ENCODE results near the gene CCDC92. TPM values are rescaled to one million over a fixed set of nuclear protein-coding genes. Genes with fewer than 3 reads are reported as not detected.

The CCDC92 gene
- polyA plus RNA-seq, 1 of the 3 experiments (the other 2 are of a cell fraction), result 53.5 TPM

DNA sequence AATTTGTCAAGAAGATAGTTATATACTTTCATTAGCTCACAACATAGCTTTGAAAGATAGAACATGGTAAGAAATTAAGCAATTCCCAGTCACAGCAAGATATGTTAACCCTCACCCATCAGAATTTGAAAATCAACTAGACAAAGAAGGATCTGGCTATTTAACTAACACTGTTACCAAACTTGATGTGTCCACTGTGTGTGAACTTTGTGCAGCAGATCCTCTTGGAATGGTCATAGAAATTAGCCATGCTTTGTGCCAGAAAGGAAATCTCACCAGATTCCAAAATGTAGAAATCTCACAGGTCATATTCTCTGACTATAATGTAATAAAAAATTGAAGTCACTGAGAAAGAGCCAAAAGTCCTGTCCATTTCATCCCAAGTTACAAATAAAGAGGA, 46.5 kb upstream of the CCDC92 start (continued):
- TF ChIP-seq, protein P1, sequence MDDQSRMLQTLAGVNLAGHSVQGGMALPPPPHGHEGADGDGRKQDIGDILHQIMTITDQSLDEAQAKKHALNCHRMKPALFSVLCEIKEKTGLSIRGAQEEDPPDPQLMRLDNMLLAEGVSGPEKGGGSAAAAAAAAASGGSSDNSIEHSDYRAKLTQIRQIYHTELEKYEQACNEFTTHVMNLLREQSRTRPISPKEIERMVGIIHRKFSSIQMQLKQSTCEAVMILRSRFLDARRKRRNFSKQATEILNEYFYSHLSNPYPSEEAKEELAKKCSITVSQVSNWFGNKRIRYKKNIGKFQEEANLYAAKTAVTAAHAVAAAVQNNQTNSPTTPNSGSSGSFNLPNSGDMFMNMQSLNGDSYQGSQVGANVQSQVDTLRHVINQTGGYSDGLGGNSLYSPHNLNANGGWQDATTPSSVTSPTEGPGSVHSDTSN (IDR thresholded peaks at IDR 0.05), result no peak
- no peak for TF ChIP-seq SMC3 (IDR thresholded peaks at IDR 0.05; ENCODE audit: low read depth, low read length)
- TF ChIP-seq JUND (IDR thresholded peaks at IDR 0.05), result no peak
- no peak for TF ChIP-seq TAF1 (IDR thresholded peaks at IDR 0.05; ENCODE audit: borderline replicate concordance, low read depth, low read length)
- no peak for TF ChIP-seq POLR2AphosphoS5 (IDR thresholded peaks at IDR 0.05; ENCODE audit: low read depth, low read length)
- TF ChIP-seq RCOR1 (IDR thresholded peaks at IDR 0.05; ENCODE audit: low read length), result no peak
- TF ChIP-seq MXI1 (IDR thresholded peaks at IDR 0.05; ENCODE audit: low read depth, low read length), result no peak
- TF ChIP-seq TEAD4 (IDR thresholded peaks at IDR 0.05; ENCODE audit: borderline replicate concordance, insufficient read depth), result no peak

DNA sequence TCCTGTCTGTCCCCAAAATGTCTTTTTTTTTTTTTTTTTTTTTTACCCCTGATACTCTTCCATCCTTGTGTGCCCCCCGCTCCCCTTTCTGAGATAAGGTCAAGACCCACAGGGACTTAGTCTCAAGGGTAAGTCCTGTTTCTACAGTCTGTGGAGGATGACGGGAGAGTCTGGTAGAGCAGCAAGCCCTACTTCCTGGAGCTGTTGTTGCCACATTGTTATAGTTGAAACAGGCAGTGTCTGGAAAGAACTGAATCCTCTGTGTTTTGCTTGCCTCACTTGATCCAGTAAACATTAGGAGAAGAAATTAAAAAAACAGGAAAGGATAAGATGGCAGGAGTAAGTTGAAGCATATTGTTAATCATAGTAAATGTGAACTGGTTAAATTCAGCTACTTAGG, 45.9 kb upstream of the CCDC92 start:
- Histone ChIP-seq H3K36me3 (replicated peaks in 1 of 2; ENCODE audit: control insufficient read depth in 1 of 2, insufficient read depth in 2 of 2, low read length in 1 of 2) (peaks cover 8 to 21% of the 10 kb centered on the region in 2 experiments), H3K4me3 (ENCODE audit: low read depth in 2 of 2, low read length in 1 of 2) (no peak overlapping the region), H3K9ac (no peak overlapping the region), H3K27ac (ENCODE audit: low read depth in 2 of 2, low read length in 1 of 2) (no peak overlapping the region; a peak in 1 of 4 replicates), H3F3A (replicated peaks; ENCODE audit: insufficient read depth) (peaks cover 18% of the 10 kb centered on the region), H2AFZ (ENCODE audit: low read depth) (no peak overlapping the region), H3K9me3 (no peaks in the 10 kb centered on the region), H3K9me2 (no peaks in the 10 kb centered on the region), H3K4me2 (no peak overlapping the region), H3K79me2 (ENCODE audit: insufficient read depth) (no peaks in the 10 kb centered on the region), H3K27me3 (ENCODE audit: insufficient read depth) (no peaks in the 10 kb centered on the region), H4K20me1 (ENCODE audit: insufficient read depth) (no peaks in the 10 kb centered on the region), H3K4me1 (ENCODE audit: control insufficient read depth in 1 of 2, insufficient read depth in 2 of 2, low read depth in 1 of 2, low read length in 1 of 2) (peaks cover 0 to 10% of the 10 kb centered on the region in 2 experiments; a peak in 2 of 4 replicates)
- TF ChIP-seq NFIC (IDR thresholded peaks at IDR 0.05; ENCODE audit: borderline replicate concordance) (no peak), ELF1 (IDR thresholded peaks at IDR 0.05) (no peak), TEAD4 (IDR thresholded peaks at IDR 0.05; ENCODE audit: borderline replicate concordance, insufficient read depth) (no peak), EP300 (IDR thresholded peaks at IDR 0.05; ENCODE audit: borderline replicate concordance in 1 of 2, low read depth in 1 of 2, low read length in 1 of 2) (no peak), RCOR1 (IDR thresholded peaks at IDR 0.05; ENCODE audit: low read length) (no peak), JUND (IDR thresholded peaks at IDR 0.05) (no peak), FOXJ3 (CRISPR knock-in tag; IDR thresholded peaks at IDR 0.05) (no peak), RAD21 (IDR thresholded peaks at IDR 0.05; ENCODE audit: low read length) (no peak), FOXM1 (IDR thresholded peaks at IDR 0.05; ENCODE audit: low read depth) (no peak), TAF1 (IDR thresholded peaks at IDR 0.05; ENCODE audit: borderline replicate concordance, low read depth, low read length) (no peak), RFX5 (IDR thresholded peaks at IDR 0.05; ENCODE audit: low read length) (no peak), TCF12 (IDR thresholded peaks at IDR 0.05) (no peak), RXRA (IDR thresholded peaks at IDR 0.05; ENCODE audit: borderline replicate concordance, low read depth) (no peak), EZH2phosphoT487 (IDR thresholded peaks at IDR 0.05; ENCODE audit: borderline replicate concordance, low read depth) (no peak), MEF2A (IDR thresholded peaks at IDR 0.05; ENCODE audit: borderline replicate concordance, low read depth) (no peak)
- TF ChIP-seq, protein P2, sequence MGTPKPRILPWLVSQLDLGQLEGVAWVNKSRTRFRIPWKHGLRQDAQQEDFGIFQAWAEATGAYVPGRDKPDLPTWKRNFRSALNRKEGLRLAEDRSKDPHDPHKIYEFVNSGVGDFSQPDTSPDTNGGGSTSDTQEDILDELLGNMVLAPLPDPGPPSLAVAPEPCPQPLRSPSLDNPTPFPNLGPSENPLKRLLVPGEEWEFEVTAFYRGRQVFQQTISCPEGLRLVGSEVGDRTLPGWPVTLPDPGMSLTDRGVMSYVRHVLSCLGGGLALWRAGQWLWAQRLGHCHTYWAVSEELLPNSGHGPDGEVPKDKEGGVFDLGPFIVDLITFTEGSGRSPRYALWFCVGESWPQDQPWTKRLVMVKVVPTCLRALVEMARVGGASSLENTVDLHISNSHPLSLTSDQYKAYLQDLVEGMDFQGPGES (IDR thresholded peaks at IDR 0.05; ENCODE audit: low read depth, low read length), result no peak
- TF ChIP-seq, protein P3, sequence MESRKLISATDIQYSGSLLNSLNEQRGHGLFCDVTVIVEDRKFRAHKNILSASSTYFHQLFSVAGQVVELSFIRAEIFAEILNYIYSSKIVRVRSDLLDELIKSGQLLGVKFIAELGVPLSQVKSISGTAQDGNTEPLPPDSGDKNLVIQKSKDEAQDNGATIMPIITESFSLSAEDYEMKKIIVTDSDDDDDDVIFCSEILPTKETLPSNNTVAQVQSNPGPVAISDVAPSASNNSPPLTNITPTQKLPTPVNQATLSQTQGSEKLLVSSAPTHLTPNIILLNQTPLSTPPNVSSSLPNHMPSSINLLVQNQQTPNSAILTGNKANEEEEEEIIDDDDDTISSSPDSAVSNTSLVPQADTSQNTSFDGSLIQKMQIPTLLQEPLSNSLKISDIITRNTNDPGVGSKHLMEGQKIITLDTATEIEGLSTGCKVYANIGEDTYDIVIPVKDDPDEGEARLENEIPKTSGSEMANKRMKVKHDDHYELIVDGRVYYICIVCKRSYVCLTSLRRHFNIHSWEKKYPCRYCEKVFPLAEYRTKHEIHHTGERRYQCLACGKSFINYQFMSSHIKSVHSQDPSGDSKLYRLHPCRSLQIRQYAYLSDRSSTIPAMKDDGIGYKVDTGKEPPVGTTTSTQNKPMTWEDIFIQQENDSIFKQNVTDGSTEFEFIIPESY (IDR thresholded peaks at IDR 0.05; ENCODE audit: borderline replicate concordance, low read depth), result no peak
- ChIA-PET CTCF (interaction anchor here (2.2 kb wide), 1 partner anchor 14 kb away, joined by 14 read pairs; no protein-coding TSS in a partner anchor), POLR2A (no interaction called here)
- DNase-seq, result no peak
- 97% methylated on average over 2 of the region's 2 CpGs for WGBS (ENCODE audit: low lambda C conversion rate)

All from SK-N-SH (cell line).